HK-2 (cell line): Measurements from ENCODE around the gene RNU1-3.
"Not testable (repeated sequence)": the region's sequence is repeated elsewhere in the genome, so short reads cannot be mapped to it uniquely, and the experiment has no call there.

Experiments
- DNase-seq: peaks from one replicate; pipeline ENCODE4 v3.0.0-alpha.2; 2018; ENCODE audit not compliant: unreplicated experiment

RNU1-3 gene

DNA sequence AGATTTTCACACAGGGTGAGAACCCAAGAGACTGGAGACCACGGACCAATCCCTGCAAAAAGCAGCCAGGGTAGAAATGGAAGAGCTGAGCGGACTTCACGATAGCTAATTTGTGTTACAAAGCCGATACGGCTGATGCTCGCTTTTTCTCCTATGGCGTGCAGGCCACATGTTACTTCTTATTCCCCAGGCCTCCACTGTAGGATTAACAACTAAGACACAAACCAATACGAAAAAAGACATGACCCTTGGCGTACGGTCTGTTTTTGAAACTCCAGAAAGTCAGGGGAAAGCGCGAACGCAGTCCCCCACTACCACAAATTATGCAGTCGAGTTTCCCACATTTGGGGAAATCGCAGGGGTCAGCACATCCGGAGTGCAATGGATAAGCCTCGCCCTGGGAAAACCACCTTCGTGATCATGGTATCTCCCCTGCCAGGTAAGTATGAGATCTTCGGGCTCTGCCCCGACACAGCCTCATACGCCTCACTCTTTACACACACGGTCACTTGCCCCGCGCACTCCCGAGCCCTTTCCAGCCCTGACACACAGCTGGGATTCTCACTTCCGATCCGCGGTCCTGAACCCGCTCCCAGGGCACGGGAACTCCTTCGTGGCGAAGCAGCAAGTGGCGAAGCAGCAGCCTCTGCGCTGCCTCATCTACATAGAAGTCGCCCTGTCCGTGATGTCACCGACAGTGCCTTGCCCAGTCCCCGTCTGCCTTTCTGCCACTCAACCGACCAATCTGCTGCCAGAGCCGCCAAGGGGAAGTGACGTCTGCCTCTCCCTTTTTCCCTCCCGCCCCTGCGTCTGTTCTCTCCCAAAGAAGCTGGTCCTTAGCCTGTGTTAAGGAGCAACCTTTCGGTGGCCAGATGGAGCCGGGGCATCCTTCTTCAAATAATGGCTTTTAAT, at the start of gene RNU1-3:
RNU1-3 (minus strand) TSS at position 447 of the 912 bp plus-strand sequence.
- not testable (repeated sequence) for DNase-seq

DNA sequence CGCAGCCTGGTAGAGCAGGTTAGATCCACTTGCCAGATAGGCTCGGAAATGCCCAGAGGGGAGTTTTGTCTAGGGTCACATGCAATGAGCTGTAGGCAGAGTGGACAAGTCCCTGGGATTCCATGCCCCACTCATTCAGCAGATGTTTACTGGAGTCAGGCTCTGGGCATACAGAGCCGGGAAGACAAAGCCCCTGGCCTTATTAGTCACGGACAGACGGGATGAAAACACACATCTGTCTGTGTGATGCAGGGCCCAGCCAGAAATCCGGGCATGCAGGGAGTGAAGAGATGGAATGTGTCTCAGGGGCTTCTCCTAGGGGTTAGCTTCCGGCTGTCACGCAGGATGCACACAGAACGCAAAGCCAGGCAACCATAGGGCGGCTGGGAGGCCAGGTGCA, 46.7 kb upstream of the RNU1-3 start:
- not testable (repeated sequence) for DNase-seq

DNA sequence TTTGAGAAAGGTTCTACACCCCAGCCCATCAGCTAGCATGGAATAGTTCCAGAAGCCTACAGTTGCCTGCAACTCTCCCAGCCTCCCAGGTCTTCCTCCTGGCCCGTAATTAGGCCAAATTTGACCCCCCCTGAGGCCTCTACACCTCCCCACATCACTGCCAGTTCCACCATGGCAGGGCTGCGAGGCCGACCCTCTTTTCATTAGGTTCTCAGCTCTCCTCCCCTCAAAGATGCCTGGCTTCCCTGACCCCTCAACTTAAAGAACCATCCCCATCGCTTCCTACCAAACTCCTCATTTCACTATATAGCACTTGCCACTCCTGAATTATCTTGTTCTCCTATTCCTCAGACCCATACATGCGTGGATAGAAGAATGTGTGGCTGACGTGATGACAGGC, 46.2 kb upstream of the RNU1-3 start:
- not testable (repeated sequence) for DNase-seq

DNA sequence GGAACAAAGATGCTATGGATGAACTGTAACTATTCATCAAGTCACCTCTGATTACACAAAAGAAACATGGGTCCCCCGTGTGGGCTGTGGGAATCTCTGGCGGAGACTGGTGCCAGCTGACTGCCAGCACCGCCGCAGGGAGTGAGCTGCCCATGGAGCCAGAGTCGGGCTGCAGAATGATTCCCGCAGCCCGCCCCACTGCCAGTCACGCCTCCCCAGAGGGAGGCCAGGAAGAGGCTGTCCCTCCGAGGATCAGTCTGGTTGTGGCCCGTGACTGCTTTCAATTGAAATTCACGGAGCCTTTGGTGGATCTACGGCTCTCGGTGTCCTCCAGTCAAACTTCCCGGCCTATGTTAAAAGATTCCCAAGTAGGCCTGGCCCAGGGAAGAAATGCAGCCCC, 45.8 kb upstream of the RNU1-3 start:
- DNase-seq, result not testable (repeated sequence)

DNA sequence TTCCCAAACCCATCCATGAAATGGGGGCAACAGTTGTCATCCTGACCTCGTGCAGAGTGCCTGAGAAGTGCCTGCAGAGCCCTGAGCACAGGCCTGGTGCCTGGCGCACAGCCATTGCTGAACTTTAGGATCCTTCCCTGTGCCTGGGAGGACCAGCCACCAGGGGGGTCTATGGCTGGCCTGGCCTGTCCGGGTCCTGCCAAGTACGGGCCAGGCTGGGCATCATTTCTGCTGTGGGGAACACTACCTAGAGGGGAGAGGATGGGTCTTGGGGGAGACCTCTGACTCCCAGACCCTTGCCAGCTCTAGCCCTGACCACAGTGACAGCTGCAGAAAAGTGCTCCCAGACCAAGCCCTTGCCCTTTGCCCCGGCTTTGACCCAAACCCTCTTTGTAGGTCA, 45.4 kb upstream of the RNU1-3 start:
- DNase-seq, result not testable (repeated sequence)

DNA sequence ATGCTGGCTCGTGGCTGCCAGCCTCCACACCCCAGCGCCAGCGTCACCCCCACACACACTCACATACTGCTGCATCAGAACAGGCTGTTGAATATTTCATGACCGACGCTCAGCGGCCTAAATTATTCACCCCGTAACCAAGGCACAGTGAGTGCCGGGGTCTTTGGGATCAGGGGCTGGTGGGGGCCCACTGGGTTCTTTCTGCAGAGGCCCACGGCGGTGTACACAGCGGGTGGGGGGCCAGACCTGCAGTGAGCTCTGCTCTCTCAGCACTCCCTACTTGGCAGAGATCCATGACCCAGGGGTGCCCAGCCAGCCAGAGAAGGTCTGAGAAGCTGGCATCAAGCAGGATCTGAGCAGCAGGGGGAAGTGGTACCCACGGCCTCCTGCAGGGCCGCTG, 43.9 kb upstream of the RNU1-3 start:
- not testable (repeated sequence) for DNase-seq

DNA sequence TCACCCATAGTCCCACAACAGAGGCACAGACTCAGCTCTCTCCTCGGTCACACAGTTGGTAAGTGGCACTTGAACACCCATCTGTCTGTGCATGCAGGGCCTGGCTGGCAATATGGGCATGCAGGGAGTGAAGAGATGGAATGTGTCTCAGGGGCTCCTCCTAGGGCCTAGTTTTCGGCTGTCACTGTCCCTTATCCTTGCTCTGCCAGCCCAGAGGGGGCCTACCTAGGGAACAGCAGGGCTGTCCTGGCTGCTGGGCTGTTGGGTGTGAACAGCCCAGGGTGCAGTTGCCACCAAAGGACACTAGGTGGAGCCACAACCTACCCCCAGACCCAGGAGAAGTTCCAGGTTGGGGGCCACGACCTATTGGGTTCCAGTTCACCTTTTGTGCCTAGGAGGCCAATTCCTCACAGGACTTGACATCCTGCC, 42.9 kb upstream of the RNU1-3 start:
- not testable (repeated sequence) for DNase-seq

DNA sequence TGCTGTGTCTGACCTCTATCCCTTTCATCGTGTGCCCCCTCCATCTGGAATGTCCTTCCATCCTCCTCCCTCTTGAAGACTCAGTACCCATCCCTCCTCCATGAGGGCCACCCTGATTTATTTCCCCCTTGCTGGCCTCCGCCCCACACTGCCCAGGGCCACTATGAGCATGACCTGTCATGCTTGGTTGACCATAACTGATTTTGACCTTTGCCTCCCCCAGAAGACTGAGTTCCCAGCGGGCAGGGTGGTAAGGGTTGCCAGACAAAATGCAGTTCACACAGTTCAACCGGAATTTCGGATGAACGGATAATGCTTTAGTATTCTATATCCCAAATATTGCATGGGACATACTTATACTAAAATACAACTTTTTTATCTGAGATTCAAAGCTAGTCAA, 42.0 kb upstream of the RNU1-3 start:
- DNase-seq, result not testable (repeated sequence)

DNA sequence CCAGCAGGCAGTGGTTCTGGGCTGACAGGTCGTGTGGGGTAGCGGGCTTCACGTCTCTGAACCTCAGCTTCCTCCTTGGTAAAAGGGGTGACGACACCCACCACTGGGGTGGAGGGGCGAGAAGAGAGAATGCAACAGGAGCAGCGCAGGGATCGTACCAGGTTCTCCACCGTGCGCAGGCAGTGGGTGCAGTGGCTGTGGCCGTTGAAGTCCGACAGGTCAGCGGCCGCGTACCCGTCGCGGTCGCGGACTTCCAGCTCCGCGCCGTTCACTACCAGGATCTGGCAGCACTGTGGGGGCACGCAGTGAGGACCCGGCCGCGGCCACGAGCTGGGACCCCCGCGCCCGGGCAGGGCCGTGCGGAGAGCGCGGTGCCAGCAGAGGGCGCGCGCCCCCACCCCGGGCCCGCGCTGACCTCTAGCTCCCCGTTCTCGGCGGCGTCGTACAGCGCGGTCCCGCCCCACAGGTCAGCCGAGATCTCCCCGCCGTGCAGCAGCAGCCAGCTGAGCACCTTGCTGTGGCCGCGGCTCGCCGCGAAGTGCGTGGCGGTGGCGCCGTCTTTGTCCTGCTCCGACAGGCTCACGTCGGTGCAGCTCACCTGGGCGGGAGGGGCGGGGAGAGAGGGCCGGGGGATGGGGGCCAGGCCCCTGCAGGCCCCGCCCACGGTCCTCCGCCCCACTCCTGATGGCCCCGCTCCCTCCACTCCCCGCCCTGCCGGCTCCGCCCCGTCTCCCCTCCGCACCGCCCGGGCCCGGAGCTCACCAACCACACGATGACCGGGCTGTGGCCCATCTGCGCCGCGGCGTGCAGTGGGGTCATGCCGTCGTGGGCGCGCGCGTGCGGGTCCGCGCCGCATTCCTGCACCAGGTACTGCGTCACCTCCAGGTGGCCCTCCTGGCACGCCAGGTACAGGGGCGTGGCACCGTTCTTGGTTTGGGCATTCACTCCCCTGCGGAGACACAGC, 40.7 kb upstream of the RNU1-3 start:
- DNase-seq, result not testable (repeated sequence)

DNA sequence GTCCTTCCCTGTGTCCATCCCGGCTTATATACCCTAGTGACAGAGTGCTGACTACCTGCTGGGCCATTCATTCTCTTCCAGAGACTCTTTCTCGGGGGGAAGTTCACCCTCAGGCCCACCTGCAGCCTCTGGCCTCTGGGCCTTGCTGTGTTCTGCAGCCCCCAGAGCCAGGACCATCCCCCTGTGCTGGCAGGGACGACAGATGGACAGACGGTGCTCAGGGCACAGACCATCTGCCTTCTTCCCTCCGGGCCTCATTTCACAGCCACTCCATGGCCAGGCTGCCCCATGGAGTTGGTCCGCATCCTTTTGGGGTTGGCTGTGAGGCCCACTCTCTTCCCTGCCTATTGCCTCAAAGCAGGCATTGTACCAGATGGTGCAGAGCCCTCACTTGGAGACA, 39.6 kb upstream of the RNU1-3 start:
- DNase-seq, result not testable (repeated sequence)

DNA sequence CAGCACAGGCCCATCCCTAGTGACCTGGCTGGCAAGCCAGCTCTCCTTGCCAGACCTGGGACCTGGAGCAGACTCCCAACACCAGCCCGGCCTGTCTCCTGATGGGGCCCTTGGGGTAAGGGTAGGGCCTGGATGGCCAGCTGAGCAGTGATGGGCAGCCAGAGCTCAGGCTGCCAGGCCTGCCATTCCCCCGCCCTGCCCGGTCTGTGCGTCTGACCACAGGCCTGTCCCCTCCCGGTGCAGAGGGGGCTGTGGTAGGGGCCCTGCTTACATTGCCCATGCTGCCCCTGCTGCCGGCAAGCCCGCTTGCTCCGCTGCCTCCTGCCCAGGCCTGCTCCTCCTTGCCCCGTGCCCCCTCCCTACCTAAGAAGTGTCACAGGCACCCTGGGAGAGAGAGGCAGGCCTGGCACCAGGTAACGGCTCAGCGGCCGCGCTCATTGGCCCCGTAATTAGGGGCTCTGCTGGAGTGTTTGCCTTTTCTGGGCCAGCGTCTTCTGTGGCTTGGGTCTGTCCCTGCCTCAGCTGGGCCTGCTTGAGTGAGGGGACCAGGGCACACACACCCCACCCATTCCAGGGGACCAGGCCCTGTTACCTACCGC, 37.9 kb upstream of the RNU1-3 start:
- DNase-seq, result not testable (repeated sequence)

DNA sequence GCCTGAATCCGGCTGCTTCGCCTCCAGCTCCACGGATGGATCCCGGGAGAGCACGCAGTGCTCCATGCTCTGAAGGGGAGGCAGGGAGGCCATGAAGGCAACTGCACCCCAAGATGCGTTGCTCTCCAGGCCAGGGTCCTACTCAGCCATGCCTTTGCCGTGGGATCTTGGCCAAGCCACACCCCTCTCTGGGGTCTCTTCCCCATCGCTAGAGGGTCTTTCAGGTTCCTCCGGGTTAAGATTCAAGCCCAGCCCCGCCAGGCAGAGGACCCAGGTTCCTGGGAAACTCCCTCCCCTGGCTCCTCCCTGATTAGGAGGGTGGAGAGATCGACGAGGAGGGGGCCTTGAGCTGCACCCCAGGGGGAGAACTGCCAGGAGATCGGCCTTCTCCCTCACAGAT, 37.3 kb upstream of the RNU1-3 start:
- DNase-seq, result not testable (repeated sequence)

DNA sequence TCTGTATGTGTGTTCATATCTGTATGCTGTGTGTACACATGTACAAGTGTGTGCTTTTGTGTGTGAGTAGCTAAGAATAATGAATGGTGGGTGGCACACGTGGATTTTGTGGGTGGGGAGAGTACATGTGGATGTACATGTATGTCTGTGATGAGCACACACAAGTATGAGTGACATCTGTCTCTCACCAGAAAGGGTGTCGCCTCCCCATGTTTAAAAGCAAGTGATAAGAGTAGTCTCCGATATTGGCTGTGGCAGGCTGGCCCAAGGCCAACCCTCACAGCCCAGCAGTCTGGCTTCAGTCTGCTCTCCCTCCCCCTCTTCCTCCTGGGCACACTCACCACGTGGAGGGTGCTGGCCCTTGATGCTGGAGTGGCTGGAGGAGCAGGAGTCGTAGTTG, 36.9 kb upstream of the RNU1-3 start:
- DNase-seq, result not testable (repeated sequence)

DNA sequence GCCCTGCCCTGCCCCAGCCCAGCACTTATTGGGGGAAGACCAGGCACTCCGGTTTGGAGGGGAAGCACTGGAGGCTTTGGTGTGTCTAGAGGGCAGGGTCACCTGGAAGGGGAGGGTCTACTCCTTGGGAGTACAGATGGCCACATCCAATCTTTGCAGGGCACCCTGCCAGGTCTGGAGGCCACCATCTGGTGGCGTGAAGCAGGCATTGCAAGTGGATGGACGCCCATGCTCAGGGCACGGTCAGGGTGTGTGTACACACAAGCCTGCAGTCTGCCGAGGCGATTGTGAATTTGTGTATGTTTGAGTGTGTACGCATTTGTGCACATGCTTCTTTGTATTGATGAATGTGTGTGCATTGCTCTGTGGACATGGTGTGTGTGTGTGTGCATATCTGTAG, 36.4 kb upstream of the RNU1-3 start:
- DNase-seq, result not testable (repeated sequence)

DNA sequence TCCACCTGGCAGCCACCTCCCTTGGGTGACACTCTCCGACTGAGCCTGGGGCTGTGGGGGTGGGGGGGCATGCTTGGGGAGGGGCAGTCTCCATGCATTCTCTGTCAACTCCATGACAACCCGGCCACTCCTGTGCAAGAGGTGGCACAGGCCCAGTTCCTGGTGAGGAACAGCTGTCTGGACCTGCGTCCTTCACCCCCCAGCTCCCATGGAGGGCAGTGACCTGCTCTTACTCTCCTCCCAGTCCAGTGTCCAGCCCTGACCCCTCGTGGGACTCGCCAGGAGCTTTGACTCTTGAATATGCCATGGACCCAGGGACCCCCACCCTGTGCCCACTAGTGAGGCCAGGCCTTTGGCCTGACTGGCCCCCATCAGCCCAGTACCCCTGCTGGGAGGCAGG, 35.5 kb upstream of the RNU1-3 start:
- not testable (repeated sequence) for DNase-seq

DNA sequence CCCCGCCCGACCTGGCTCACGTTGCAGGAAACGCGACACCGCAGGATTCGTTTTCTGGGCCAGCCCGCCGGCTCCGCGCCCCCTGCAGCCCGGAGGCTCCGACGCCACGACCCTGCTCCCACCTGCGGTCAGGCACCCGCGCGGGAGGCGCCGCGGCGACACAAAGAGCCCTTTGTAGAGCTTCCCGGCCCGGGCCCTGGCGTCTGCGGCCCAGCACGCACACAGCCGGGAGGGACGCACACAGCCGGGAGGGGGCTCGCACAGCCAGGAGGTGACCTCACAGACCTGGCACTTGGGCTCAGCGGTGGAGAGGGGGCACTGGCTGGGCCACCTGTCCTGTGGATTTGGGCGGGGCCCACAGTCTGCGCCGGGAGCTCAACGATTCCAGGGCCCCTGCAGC, 34.4 kb upstream of the RNU1-3 start:
- not testable (repeated sequence) for DNase-seq

DNA sequence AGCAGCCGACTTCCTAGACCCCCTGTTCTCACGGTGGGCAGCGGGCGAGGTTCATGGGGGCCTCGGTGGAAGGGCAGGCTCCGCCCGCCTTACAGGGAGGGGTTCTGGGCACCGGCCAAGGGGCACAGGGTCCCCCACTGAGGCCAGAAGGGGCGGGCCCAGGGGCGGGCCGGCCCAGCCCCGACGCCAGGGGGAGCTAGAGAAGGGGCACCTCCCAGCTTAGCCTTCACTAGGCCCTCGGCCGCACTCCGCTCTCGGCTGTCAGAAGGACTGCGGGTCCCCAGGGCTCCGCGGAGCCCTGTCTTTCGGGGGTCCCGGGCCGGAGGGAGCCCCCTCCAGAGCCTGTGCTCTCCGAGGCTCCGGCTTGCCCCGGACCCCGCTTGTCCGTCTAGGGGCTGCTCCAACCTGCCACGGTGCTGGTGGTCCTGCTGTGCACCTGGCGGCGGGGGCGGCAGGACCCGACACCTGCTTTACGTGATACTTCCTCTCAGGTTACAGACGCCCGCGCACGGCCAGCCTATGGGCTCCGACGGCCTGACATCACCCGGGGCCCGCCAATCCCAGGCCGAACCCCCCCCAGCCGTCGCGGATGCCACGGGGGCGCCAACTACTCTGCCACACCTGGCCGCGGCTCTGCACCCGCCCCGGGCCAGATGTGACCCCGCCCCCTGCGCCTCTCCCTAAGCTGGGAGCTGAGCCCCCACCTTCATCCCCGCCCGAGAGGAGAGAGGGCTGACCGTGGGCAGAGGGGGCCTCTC, 33.6 kb upstream of the RNU1-3 start:
- DNase-seq, result not testable (repeated sequence)

DNA sequence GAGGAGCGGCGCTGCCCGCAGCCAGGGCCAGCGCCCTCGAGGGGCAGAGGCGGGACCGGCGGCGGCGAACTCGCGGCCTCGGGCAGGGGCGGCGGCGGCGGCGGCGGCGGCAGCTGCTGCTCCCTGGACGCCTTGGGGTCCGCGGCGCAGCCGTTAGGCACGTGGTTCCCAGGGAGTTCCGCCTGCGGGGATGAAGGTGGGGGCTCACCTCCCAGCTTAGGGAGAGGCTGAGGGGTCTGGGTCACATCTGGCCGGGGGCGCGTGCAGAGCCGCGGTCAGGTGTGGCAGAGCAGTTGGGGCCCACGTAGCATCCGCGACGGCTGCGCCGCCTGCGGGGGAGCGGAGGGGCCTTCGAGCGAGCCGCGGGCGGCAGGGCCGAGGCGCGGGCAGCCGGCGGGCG, 32.7 kb upstream of the RNU1-3 start:
- DNase-seq, result not testable (repeated sequence)

DNA sequence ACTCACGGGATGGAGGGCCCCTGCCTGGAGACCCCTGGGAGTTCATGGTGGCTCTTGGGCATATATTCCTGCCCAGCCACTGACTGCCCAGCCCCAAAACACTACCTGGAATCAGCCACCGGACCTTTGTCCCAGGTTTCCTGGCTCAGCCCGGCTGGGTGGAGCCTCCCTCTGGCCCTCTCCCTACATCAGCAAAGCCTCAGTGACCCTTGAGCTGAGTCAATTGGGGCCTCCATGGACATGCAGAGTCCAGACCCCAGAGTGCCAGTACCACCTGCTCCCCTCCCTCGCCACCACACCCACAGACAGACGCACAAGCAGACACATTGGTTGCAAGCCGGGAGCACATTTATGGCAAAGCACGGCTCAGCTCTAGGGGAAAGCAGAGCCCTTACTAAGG, 30.4 kb upstream of the RNU1-3 start:
- not testable (repeated sequence) for DNase-seq

DNA sequence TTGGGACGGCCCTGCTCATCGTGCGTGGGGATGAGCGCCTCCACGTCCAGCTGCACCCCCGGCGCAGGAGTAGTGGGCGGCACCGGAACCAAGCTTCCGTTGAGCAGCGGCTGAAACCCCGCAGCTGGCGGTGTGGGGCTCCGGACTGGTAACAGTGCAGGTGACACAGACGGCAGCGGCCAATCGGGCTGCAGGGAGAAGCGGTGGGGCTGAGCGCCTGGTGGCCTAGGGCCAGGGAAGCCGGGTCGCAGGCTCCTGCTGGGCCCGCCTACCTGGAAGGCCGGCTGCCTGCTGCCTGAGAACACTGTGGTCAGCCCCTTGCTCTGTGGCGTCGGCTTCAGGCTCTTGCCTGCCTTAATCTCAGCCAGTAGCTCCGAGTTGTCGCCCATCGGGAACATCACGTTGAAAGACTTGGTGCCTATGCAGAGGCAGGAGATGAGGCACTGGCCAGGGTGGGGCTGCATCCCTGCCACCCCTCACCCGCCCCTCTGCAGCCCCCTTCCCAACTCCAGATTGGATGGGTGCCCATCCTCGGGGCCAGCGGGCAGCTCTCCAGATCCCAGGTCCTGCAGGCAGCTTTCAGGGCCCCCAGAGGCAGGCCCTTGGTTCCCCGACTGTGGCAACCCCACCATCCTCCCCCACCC, 29.9 kb upstream of the RNU1-3 start:
- not testable (repeated sequence) for DNase-seq

DNA sequence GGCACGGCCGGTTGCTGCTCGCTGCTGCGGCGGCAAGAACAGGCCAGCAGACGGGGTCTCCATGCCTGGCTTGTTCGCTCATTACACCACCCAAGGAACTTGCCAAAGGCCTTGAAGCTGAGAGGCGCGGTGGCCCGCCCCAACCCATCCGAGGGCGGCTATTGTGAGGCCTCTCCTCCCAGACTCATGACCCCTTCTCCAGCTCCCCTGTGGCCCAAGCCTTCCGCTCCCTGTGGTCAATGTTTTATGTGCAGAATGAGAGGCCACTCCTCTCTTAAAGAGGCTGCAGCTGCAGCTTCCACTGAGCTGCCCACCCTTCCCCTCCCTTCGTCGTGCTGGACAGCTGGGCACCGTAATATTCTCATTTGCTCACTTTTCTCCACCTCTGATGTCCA, 27.6 kb upstream of the RNU1-3 start:
- DNase-seq, result not testable (repeated sequence)
